ENCODE measurements around the gene KPNA6.
"Not testable (repeated sequence)": the region's sequence is repeated elsewhere in the genome, so short reads cannot be mapped to it uniquely, and the experiment has no call there.

DNA sequence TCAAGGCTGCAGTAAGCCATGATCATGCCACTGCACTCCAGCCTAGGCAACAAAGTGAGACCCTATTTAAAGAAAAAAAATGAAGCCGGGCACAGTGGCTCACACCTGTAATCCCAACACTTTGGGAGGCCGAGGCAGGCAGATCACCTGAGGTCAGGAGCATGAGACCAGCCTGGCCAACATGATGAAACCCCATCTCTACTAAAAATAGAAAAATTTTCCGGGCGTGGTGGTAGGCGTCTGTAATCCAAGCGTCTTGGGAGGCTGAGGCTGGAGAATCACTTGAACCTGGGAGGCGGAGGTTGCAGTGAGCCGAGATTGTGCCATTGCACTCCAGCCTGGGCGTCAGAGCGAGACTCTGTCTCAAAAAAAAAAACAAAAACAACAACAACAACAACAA is 57.8 kb downstream of the KPNA6 start:
- not testable (repeated sequence) for TF ChIP-seq POLR2A (IDR thresholded peaks at IDR 0.05)
- TF ChIP-seq, protein P1, sequence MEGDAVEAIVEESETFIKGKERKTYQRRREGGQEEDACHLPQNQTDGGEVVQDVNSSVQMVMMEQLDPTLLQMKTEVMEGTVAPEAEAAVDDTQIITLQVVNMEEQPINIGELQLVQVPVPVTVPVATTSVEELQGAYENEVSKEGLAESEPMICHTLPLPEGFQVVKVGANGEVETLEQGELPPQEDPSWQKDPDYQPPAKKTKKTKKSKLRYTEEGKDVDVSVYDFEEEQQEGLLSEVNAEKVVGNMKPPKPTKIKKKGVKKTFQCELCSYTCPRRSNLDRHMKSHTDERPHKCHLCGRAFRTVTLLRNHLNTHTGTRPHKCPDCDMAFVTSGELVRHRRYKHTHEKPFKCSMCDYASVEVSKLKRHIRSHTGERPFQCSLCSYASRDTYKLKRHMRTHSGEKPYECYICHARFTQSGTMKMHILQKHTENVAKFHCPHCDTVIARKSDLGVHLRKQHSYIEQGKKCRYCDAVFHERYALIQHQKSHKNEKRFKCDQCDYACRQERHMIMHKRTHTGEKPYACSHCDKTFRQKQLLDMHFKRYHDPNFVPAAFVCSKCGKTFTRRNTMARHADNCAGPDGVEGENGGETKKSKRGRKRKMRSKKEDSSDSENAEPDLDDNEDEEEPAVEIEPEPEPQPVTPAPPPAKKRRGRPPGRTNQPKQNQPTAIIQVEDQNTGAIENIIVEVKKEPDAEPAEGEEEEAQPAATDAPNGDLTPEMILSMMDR (IDR thresholded peaks at IDR 0.05), result not testable (repeated sequence)
